K562 (cell line): ENCODE measurements around the gene SLC35B1. TPM values are rescaled to one million over a fixed set of nuclear protein-coding genes. Genes with fewer than 3 reads are reported as not detected.
A peak's percentile ranks its signal among the peaks of the same experiment; 100 is the strongest.

Experiments
- CCNT2 ChIP-seq: IDR thresholded peaks from 2 replicates; pipeline ENCODE4 v1.6.1; 2011; ENCODE audit warnings: borderline replicate concordance, low read depth, mild to moderate bottlenecking, moderate library complexity, mixed read lengths, low read length; ENCODE audit not compliant: insufficient read length; ENCODE audit errors: extremely low read depth
- CHD1 ChIP-seq: fragments of 200-600 bp; sonication (generic); IDR thresholded peaks from one replicate; pipeline ENCODE4 v1.6.1; 2012; ENCODE audit warnings: mild to moderate bottlenecking, moderate library complexity, low read length, inconsistent platforms
- ETS2 ChIP-seq: IDR thresholded peaks from 2 replicates; pipeline ENCODE4 v1.6.1; 2016; ENCODE audit warnings: borderline replicate concordance, missing genetic modification characterization, mild to moderate bottlenecking, moderate library complexity, missing compliant biosample characterization; ENCODE audit not compliant: poor library complexity, severe bottlenecking
- GATA2 ChIP-seq: sonication (generic); formaldehyde crosslinking; IDR thresholded peaks from 2 replicates; pipeline ENCODE4 v1.4.0; 2020; ENCODE audit warnings: mild to moderate bottlenecking, missing genetic modification reagents
- HMG20B ChIP-seq: fragments of 250-450 bp; sonication (Bioruptor Pico); IDR thresholded peaks from 2 replicates; pipeline ENCODE4 v1.5.0; 2021; ENCODE audit warnings: mild to moderate bottlenecking
- IRF2 ChIP-seq: sonication (generic); formaldehyde crosslinking; IDR thresholded peaks from 2 replicates; pipeline ENCODE4 v1.8.1; 2022; ENCODE audit warnings: mild to moderate bottlenecking, missing genetic modification reagents
- MXI1 ChIP-seq: IDR thresholded peaks from 2 replicates; pipeline ENCODE4 v1.6.1; 2011; ENCODE audit warnings: low read depth, mild to moderate bottlenecking, improper control_type of control experiment, low read length
- NELFE ChIP-seq: IDR thresholded peaks from 2 replicates; pipeline ENCODE4 v1.6.1; 2011; ENCODE audit warnings: mild to moderate bottlenecking; ENCODE audit not compliant: insufficient read depth, insufficient read length
- POLR2A ChIP-seq: fragments of 450-650 bp; conservative IDR thresholded peaks from 2 replicates; pipeline ENCODE4 v1.6.1; 2016
- RFX5 ChIP-seq: IDR thresholded peaks from 2 replicates; pipeline ENCODE4 v1.6.1; 2011; ENCODE audit warnings: low read depth, mild to moderate bottlenecking, improper control_type of control experiment, low read length
- SMAD1 ChIP-seq: fragments of 150-350 bp; IDR thresholded peaks from 2 replicates; pipeline ENCODE4 v1.6.1; 2014; ENCODE audit warnings: low read length, low read depth; ENCODE audit not compliant: partially characterized antibody
- SMAD3 ChIP-seq: fragments of 450-650 bp; formaldehyde crosslinking; conservative IDR thresholded peaks from 2 replicates; pipeline ENCODE4 v1.4.0; 2020; ENCODE audit warnings: mild to moderate bottlenecking
- ZBTB8A ChIP-seq: fragments of 450-650 bp; IDR thresholded peaks from 2 replicates; pipeline ENCODE4 v1.6.1; 2018; ENCODE audit warnings: mild to moderate bottlenecking, moderate library complexity; ENCODE audit not compliant: partially characterized antibody
- ZC3H4 ChIP-seq: sonication (generic); formaldehyde crosslinking; IDR thresholded peaks from 2 replicates; pipeline ENCODE4 v1.9.0; 2021; ENCODE audit warnings: missing genetic modification reagents, borderline replicate concordance
- ZNF165 ChIP-seq: fragments of 250-450 bp; sonication (Bioruptor Pico); IDR thresholded peaks from 2 replicates; pipeline ENCODE4 v1.4.0; 2020; ENCODE audit warnings: borderline replicate concordance
- ZNF23 ChIP-seq: fragments of 250-450 bp; sonication (Bioruptor Pico); IDR thresholded peaks from 2 replicates; pipeline ENCODE4 v1.4.0; 2020; ENCODE audit warnings: mild to moderate bottlenecking
- ZNF41 ChIP-seq: fragments of 250-450 bp; sonication (Bioruptor Pico); conservative IDR thresholded peaks from 2 replicates; pipeline ENCODE4 v1.4.0; 2020; ENCODE audit warnings: mild to moderate bottlenecking
- polyA plus RNA-seq, 8 experiments: library from polyadenylated mRNA; depleted of rRNA in 4 of 8; stranded (reverse) in 5 of 8; unstranded in 3 of 8; fragments of >200 nt; fragmentation: Nextera tagmentation in 2 of 8; fragmentation: Illumina TruSeq in 1 of 8; extraction: Ambion mirVana in 2 of 8; extraction: Trizol in 1 of 8; gene quantifications; 2 replicates each; pipeline versions ENCODE4 v1.2.1 to v1.2.3, GENCODE V29; 2011 to 2014; ENCODE audit warnings: inconsistent platforms in 1 of 8, missing spikeins in 1 of 8
- total RNA-seq, 7 experiments: library from RNA; depleted of rRNA in 6 of 7; stranded (reverse); fragments of >200 nt in 6 of 7; fragmentation: Illumina TruSeq in 2 of 7; extraction: Trizol in 2 of 7; gene quantifications; 2 replicates each; pipeline versions ENCODE4 v1.2.1 to v1.2.3, GENCODE V29; 2011 to 2021; ENCODE audit warnings: low replicate concordance in 1 of 7
- TF ChIP-seq, protein P1 (sequence below): fragments of 450-650 bp; IDR thresholded peaks from 2 replicates; pipeline ENCODE4 v1.6.1; 2016; ENCODE audit warnings: low read depth
- TF ChIP-seq, protein P2 (sequence below): fragments of 450-650 bp; IDR thresholded peaks from 2 replicates; pipeline ENCODE4 v1.6.1; 2016; ENCODE audit warnings: antibody characterized with exemption

SLC35B1 gene
- total and polyA plus RNA-seq, 9 of the 15 experiments (the other 6 are each of a cell fraction or from before 2014, with no cell fraction given), result 51.4 to 87.9 (median 66.3) TPM

DNA sequence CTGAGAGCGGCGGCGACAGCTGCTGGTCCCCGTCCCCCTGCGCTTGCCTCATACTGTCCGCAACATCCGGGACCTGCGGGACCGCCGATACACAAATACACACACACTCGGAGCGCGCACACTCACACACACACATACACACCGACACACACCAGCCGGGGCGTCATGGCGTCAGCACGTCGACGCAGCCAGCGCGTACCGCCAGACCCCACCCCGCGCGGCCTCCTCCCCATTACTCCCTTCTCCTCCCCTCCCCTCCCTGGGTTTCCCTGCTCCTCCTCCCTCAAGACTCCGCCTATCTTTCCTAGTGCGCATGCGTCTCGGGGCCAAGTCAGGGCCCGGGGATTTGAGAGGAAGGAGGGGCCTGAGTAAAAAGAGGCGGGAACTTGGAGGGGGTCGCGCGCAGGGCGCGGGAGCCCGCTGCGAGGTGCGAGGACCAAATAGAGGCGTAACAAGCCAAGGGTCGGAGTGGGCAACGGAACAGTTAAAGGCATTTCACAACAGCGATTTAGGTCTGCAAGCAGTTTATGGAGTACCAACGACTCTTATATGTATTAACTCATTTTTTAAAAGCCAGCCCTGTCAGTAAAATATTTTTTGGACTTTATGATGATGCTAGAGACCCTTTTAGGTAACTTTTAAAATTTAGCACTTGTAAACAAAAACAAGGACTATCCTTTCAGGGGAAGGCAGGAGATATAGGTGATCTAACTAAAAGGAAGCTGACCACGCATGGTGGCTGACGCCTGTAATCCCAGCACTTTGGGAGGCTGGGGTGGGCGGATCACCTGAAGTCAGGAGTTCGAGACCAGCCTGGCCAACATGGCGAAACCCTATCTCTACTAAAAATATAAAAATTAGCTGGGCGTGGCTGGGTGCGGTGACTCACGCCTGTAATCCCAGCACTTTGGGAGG, 29.6 kb downstream of the SLC35B1 start, which contains the start of gene SPOP (continued):
- TF ChIP-seq, protein P1, sequence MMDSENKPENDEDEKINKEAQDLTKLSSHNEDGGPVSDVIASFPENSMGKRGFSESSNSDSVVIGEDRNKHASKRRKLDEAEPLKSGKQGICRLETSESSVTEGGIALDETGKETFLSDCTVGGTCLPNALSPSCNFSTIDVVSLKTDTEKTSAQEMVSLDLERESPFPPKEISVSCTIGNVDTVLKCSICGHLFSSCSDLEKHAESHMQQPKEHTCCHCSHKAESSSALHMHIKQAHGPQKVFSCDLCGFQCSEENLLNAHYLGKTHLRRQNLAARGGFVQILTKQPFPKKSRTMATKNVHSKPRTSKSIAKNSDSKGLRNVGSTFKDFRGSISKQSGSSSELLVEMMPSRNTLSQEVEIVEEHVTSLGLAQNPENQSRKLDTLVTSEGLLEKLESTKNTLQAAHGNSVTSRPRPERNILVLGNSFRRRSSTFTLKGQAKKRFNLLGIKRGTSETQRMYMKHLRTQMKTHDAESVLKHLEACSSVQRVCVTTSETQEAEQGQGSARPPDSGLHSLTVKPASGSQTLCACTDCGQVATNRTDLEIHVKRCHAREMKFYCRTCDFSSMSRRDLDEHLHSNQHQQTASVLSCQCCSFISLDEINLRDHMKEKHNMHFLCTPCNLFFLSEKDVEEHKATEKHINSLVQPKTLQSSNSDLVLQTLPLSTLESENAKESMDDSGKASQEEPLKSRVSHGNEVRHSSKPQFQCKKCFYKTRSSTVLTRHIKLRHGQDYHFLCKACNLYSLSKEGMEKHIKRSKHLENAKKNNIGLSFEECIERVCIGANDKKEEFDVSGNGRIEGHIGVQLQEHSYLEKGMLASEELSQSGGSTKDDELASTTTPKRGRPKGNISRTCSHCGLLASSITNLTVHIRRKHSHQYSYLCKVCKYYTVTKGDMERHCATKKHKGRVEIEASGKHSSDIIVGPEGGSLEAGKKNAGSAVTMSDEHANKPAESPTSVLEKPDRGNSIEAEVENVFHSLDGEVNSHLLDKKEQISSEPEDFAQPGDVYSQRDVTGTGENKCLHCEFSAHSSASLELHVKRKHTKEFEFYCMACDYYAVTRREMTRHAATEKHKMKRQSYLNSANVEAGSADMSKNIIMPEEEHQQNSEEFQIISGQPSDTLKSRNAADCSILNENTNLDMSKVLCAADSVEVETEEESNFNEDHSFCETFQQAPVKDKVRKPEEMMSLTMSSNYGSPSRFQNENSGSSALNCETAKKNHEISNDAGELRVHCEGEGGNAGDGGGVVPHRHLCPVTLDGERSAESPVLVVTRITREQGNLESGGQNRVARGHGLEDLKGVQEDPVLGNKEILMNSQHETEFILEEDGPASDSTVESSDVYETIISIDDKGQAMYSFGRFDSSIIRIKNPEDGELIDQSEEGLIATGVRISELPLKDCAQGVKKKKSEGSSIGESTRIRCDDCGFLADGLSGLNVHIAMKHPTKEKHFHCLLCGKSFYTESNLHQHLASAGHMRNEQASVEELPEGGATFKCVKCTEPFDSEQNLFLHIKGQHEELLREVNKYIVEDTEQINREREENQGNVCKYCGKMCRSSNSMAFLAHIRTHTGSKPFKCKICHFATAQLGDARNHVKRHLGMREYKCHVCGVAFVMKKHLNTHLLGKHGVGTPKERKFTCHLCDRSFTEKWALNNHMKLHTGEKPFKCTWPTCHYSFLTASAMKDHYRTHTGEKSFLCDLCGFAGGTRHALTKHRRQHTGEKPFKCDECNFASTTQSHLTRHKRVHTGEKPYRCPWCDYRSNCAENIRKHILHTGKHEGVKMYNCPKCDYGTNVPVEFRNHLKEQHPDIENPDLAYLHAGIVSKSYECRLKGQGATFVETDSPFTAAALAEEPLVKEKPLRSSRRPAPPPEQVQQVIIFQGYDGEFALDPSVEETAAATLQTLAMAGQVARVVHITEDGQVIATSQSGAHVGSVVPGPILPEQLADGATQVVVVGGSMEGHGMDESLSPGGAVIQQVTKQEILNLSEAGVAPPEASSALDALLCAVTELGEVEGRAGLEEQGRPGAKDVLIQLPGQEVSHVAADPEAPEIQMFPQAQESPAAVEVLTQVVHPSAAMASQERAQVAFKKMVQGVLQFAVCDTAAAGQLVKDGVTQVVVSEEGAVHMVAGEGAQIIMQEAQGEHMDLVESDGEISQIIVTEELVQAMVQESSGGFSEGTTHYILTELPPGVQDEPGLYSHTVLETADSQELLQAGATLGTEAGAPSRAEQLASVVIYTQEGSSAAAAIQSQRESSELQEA, result no peak
- TF ChIP-seq ZC3H4 (no peak), POLR2A (peak; percentile 77; the same call in 1 of the 2 replicates), ZNF165 (CRISPR knock-in tag) (no peak), ZNF41 (CRISPR knock-in tag) (no peak), GATA2 (CRISPR knock-in tag) (no peak), NELFE (no peak), ETS2 (tag) (no peak), SMAD3 (CRISPR knock-in tag) (no peak), CHD1 (no peak), HMG20B (CRISPR knock-in tag) (no peak), IRF2 (CRISPR knock-in tag) (no peak), MXI1 (no peak), ZBTB8A (no peak), CCNT2 (peak; percentile 66), ZNF23 (CRISPR knock-in tag) (no peak), RFX5 (no peak), SMAD1 (peak; percentile 4)
- TF ChIP-seq, protein P2, sequence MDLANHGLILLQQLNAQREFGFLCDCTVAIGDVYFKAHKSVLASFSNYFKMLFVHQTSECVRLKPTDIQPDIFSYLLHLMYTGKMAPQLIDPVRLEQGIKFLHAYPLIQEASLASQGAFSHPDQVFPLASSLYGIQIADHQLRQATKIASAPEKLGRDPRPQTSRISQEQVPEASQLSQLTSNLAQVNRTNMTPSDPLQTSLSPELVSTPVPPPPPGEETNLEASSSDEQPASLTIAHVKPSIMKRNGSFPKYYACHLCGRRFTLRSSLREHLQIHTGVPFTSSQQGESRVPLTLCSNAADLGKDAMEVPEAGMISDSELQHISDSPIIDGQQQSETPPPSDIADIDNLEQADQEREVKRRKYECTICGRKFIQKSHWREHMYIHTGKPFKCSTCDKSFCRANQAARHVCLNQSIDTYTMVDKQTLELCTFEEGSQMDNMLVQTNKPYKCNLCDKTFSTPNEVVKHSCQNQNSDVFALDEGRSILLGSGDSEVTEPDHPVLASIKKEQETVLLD, result peak; percentile 99
